Vagina (tissue), 2 donors: ENCODE data around the gene TCHP.

ENCODE experiments used
- CTCF ChIP-seq, 3 experiments: fragments of 450-650 bp in 2 of 3; fragments of 200-600 bp in 1 of 3; sonication (generic) in 1 of 3; IDR thresholded peaks; one replicate each; pipeline ENCODE4 v1.5.1; 2017 to 2019; ENCODE audit warnings: antibody characterized with exemption in 3 of 3, mild to moderate bottlenecking in 2 of 3, moderate library complexity in 2 of 3
- POLR2AphosphoS5 ChIP-seq, 2 donors: sonication (generic); formaldehyde crosslinking; IDR thresholded peaks; one replicate each; pipeline ENCODE4 v1.9.0; 2017; ENCODE audit warnings: antibody characterized with exemption in 2 of 2, mild to moderate bottlenecking in 2 of 2, low read depth in 1 of 2; ENCODE audit not compliant: insufficient read depth in 1 of 2

- TF ChIP-seq POLR2AphosphoS5 (IDR thresholded peaks at IDR 0.05; ENCODE audit: insufficient read depth in 1 of 2, low read depth in 1 of 2) (no peak), CTCF (IDR thresholded peaks at IDR 0.05) (no peak)
These were observed 19.4 kb downstream of the TCHP start for GRCh38 chr12:109919456-109919855.
